Subcutaneous abdominal adipose tissue (tissue), 5 donors: ENCODE measurements around the gene NRDC.
"Not testable (repeated sequence)": the region's sequence is repeated elsewhere in the genome, so short reads cannot be mapped to it uniquely, and the experiment has no call there.

Experiments used
- H3K27ac ChIP-seq: one replicate; pipeline ENCODE4 v1.7.0; 2013; ENCODE audit warnings: low read depth, mild to moderate bottlenecking, inconsistent platforms, low read length, moderate library complexity
- H3K27me3 ChIP-seq, 5 donors: one replicate each; pipeline ENCODE4 v1.7.0; 2013; ENCODE audit warnings: low read length in 5 of 5, inconsistent platforms in 1 of 5; ENCODE audit not compliant: control insufficient read depth in 5 of 5, insufficient read depth in 4 of 5
- H3K36me3 ChIP-seq, 5 donors: one replicate each; pipeline ENCODE4 v1.7.0; 2013; ENCODE audit warnings: low read length in 5 of 5; ENCODE audit not compliant: control insufficient read depth in 5 of 5, insufficient read depth in 5 of 5
- H3K4me1 ChIP-seq, 5 donors: one replicate each; pipeline ENCODE4 v1.7.0; 2013; ENCODE audit warnings: low read length in 5 of 5, mild to moderate bottlenecking in 3 of 5, moderate library complexity in 1 of 5; ENCODE audit not compliant: control insufficient read depth in 5 of 5, insufficient read depth in 5 of 5
- H3K4me3 ChIP-seq, 5 donors: one replicate each; pipeline ENCODE4 v1.7.0; 2013; ENCODE audit warnings: low read length in 5 of 5, low read depth in 1 of 5
- H3K9ac ChIP-seq, 5 donors: one replicate each; pipeline ENCODE4 v1.7.0; 2013; ENCODE audit warnings: low read length in 5 of 5, mild to moderate bottlenecking in 4 of 5, moderate library complexity in 3 of 5
- H3K9me3 ChIP-seq, 5 donors: one replicate each; pipeline ENCODE4 v1.7.0; 2013; ENCODE audit warnings: low read length in 5 of 5; ENCODE audit not compliant: control insufficient read depth in 5 of 5
- donor health status: healthy.
- donor health status: healthy.
- donor health status: healthy.
- donor health status: healthy.
- donor health status: healthy.

The NRDC gene

GRCh38 chr1:51819810-51820209 lies 58.7 kb downstream of the NRDC start:
- H3K9me3 ChIP-seq: no peaks in the 10 kb centered on the region

GRCh38 chr1:51819021-51819420 lies 59.5 kb downstream of the NRDC start:
- H3K4me3 ChIP-seq, H3K27me3 ChIP-seq, H3K27ac ChIP-seq, H3K4me1 ChIP-seq, H3K9me3 ChIP-seq, H3K9ac ChIP-seq: not testable (repeated sequence)
- peaks cover 25 to 56% (median 46%) of the 10 kb centered on the region in 5 donors for H3K36me3 ChIP-seq

More at GRCh38 chr1:51819810-51820209, 58.7 kb downstream of the NRDC start:
- Histone ChIP-seq H3K27ac (no peak overlapping the region), H3K9ac (no peak overlapping the region), H3K36me3 (peaks cover 21 to 54% (median 41%) of the 10 kb centered on the region in 5 donors), H3K27me3 (no peaks in the 10 kb centered on the region), H3K4me3 (no peak overlapping the region), H3K4me1 (peaks cover 0 to 8% (median 0%) of the 10 kb centered on the region in 5 donors)

GRCh38 chr1:51818487-51818886 lies 60.0 kb downstream of the NRDC start:
- no peaks in the 10 kb centered on the region for H3K27me3 ChIP-seq
- no peak overlapping the region for H3K9ac ChIP-seq
- no peak overlapping the region for H3K27ac ChIP-seq
- H3K9me3 ChIP-seq: no peaks in the 10 kb centered on the region
- no peak overlapping the region for H3K4me3 ChIP-seq
- peaks cover 27 to 60% (median 50%) of the 10 kb centered on the region in 5 donors for H3K36me3 ChIP-seq
- peaks cover 0 to 8% (median 0%) of the 10 kb centered on the region in 5 donors for H3K4me1 ChIP-seq

GRCh38 chr1:51814513-51814912 lies 64.0 kb downstream of the NRDC start:
- Histone ChIP-seq H3K4me3 (no peak overlapping the region), H3K4me1 (peaks cover 0 to 2% (median 0%) of the 10 kb centered on the region in 5 donors), H3K36me3 (peaks cover 29 to 69% (median 48%) of the 10 kb centered on the region in 5 donors), H3K9me3 (no peaks in the 10 kb centered on the region), H3K27me3 (no peaks in the 10 kb centered on the region), H3K9ac (no peak overlapping the region), H3K27ac (no peak overlapping the region)

- no peak overlapping the region for H3K4me3 ChIP-seq
- peaks cover 52 to 84% (median 56%) of the 10 kb centered on the region in 5 donors for H3K36me3 ChIP-seq
- H3K9me3 ChIP-seq: no peaks in the 10 kb centered on the region
- no peaks in the 10 kb centered on the region for H3K27me3 ChIP-seq
- no peak overlapping the region for H3K9ac ChIP-seq
- H3K27ac ChIP-seq: no peak overlapping the region
- no peaks in the 10 kb centered on the region for H3K4me1 ChIP-seq
Observed at GRCh38 chr1:51799372-51799771, 79.2 kb downstream of the NRDC start.

GRCh38 chr1:51794868-51795267 lies 83.7 kb downstream of the NRDC start:
- H3K36me3 ChIP-seq: peaks cover 47 to 86% (median 72%) of the 10 kb centered on the region in 5 donors
- H3K27ac ChIP-seq: no peak overlapping the region
- no peak overlapping the region for H3K4me3 ChIP-seq
- no peaks in the 10 kb centered on the region for H3K27me3 ChIP-seq
- no peaks in the 10 kb centered on the region for H3K9me3 ChIP-seq
- no peak overlapping the region for H3K9ac ChIP-seq
- peaks cover 0 to 3% (median 0%) of the 10 kb centered on the region in 5 donors for H3K4me1 ChIP-seq

- no peak overlapping the region for H3K9ac ChIP-seq
- H3K36me3 ChIP-seq: peaks cover 48 to 86% (median 72%) of the 10 kb centered on the region in 5 donors
- H3K4me3 ChIP-seq: no peak overlapping the region
- H3K27me3 ChIP-seq: no peaks in the 10 kb centered on the region
- peaks cover 0 to 3% (median 0%) of the 10 kb centered on the region in 5 donors for H3K4me1 ChIP-seq
- no peaks in the 10 kb centered on the region for H3K9me3 ChIP-seq
- no peak overlapping the region for H3K27ac ChIP-seq
Observed at GRCh38 chr1:51794260-51794659, 84.3 kb downstream of the NRDC start.

- peaks cover 53 to 90% (median 79%) of the 10 kb centered on the region in 5 donors for H3K36me3 ChIP-seq
- H3K9ac ChIP-seq: no peak overlapping the region
- H3K27me3 ChIP-seq: no peaks in the 10 kb centered on the region
- no peaks in the 10 kb centered on the region for H3K9me3 ChIP-seq
- H3K27ac ChIP-seq: no peak overlapping the region
- H3K4me3 ChIP-seq: no peak overlapping the region
- peaks cover 0 to 3% (median 0%) of the 10 kb centered on the region in 5 donors for H3K4me1 ChIP-seq
Observed at GRCh38 chr1:51792864-51793263, 85.7 kb downstream of the NRDC start.

- Histone ChIP-seq H3K9me3 (no peaks in the 10 kb centered on the region), H3K27me3 (no peaks in the 10 kb centered on the region), H3K9ac (no peak overlapping the region), H3K27ac (no peak overlapping the region), H3K4me1 (peaks cover 0 to 3% (median 0%) of the 10 kb centered on the region in 5 donors), H3K36me3 (peaks cover 62 to 90% (median 80%) of the 10 kb centered on the region in 5 donors), H3K4me3 (no peak overlapping the region)
Observed at GRCh38 chr1:51791888-51792287, 86.6 kb downstream of the NRDC start.

GRCh38 chr1:51790385-51790784 lies 88.1 kb downstream of the NRDC start:
- H3K27ac ChIP-seq: no peak overlapping the region

More at GRCh38 chr1:51790385-51790784, 88.1 kb downstream of the NRDC start:
- Histone ChIP-seq H3K9ac (no peak overlapping the region), H3K4me1 (peaks cover 0 to 3% (median 0%) of the 10 kb centered on the region in 5 donors), H3K27me3 (no peaks in the 10 kb centered on the region), H3K36me3 (peaks cover 73 to 100% (median 94%) of the 10 kb centered on the region in 5 donors), H3K9me3 (no peaks in the 10 kb centered on the region), H3K4me3 (no peak overlapping the region)
